ENCODE results near the gene SMC4. TPM values are rescaled to one million over a fixed set of nuclear protein-coding genes. Genes with fewer than 3 reads are reported as not detected.
A peak's percentile ranks its signal among the peaks of the same experiment; 100 is the strongest.

SMC4 gene
- polyA plus RNA-seq, 1 of the 3 experiments (the other 2 are of a cell fraction): 26.1 TPM

GRCh38 chr3:160446522-160447056, 47.1 kb downstream of the SMC4 start:
- no peak for DNase-seq
- no peak overlapping the region for H2AFZ ChIP-seq (ENCODE audit: low read depth)
- H3K27me3 ChIP-seq (ENCODE audit: insufficient read depth): no peaks in the 10 kb centered on the region
- H3K4me1 ChIP-seq (ENCODE audit: control insufficient read depth in 1 of 2, insufficient read depth in 2 of 2, low read depth in 1 of 2, low read length in 1 of 2): peaks cover 10 to 15% of the 10 kb centered on the region in 2 experiments
- no peaks in the 10 kb centered on the region for H3K9me3 ChIP-seq
- TF ChIP-seq ELF1 (IDR thresholded peaks at IDR 0.05): no peak
- no peak for TF ChIP-seq REST (IDR thresholded peaks at IDR 0.05; ENCODE audit: low read depth, low read length)
- TF ChIP-seq JUND (IDR thresholded peaks at IDR 0.05): no peak
- TF ChIP-seq ZBTB33 (IDR thresholded peaks at IDR 0.05; ENCODE audit: borderline replicate concordance, low read depth): no peak
- TF ChIP-seq NRF1 (IDR thresholded peaks at IDR 0.05; ENCODE audit: low read depth, low read length): no peak
- ChIA-PET POLR2A (no interaction called here), CTCF (no interaction called here)
- peaks cover 36% of the 10 kb centered on the region for H3F3A ChIP-seq (replicated peaks; ENCODE audit: insufficient read depth)
- H3K9ac ChIP-seq: no peak overlapping the region; the same call in 1 of the 2 replicates
- peak overlapping the region in 1 of 2 experiments; percentile 96; a peak in 1 of 4 replicates for H3K27ac ChIP-seq (ENCODE audit: low read depth in 2 of 2, low read length in 1 of 2)
- no peaks in the 10 kb centered on the region for H4K20me1 ChIP-seq (ENCODE audit: insufficient read depth)
- H3K36me3 ChIP-seq (replicated peaks in 1 of 2; ENCODE audit: control insufficient read depth in 1 of 2, insufficient read depth in 2 of 2, low read length in 1 of 2): peaks cover 5 to 29% of the 10 kb centered on the region in 2 experiments
- peak overlapping the region; percentile 9 to 71; a peak in 2 of 4 replicates for H3K4me3 ChIP-seq (ENCODE audit: low read depth in 2 of 2, low read length in 1 of 2)
- WGBS (ENCODE audit: low lambda C conversion rate): 97% methylated on average over 12 of the region's 13 CpGs
- H3K9me2 ChIP-seq: no peaks in the 10 kb centered on the region
- H3K4me2 ChIP-seq: peak overlapping the region; percentile 65
- peaks cover 77% of the 10 kb centered on the region for H3K79me2 ChIP-seq (ENCODE audit: insufficient read depth)

- no peak for TF ChIP-seq TEAD4 (IDR thresholded peaks at IDR 0.05; ENCODE audit: borderline replicate concordance, insufficient read depth)
- TF ChIP-seq FOSL2 (IDR thresholded peaks at IDR 0.05; ENCODE audit: borderline replicate concordance, low read depth): peak; percentile 7; the same call in 1 of the 2 replicates
- Histone ChIP-seq H3K4me1 (ENCODE audit: control insufficient read depth in 1 of 2, insufficient read depth in 2 of 2, low read depth in 1 of 2, low read length in 1 of 2) (peaks cover 10 to 19% of the 10 kb centered on the region in 2 experiments), H3K36me3 (replicated peaks in 1 of 2; ENCODE audit: control insufficient read depth in 1 of 2, insufficient read depth in 2 of 2, low read length in 1 of 2) (peaks cover 5 to 22% of the 10 kb centered on the region in 2 experiments), H3K9me2 (no peaks in the 10 kb centered on the region), H3K9me3 (no peaks in the 10 kb centered on the region), H3F3A (replicated peaks; ENCODE audit: insufficient read depth) (peaks cover 35% of the 10 kb centered on the region), H3K9ac (peak overlapping the region; percentile 88; the same call in 1 of the 2 replicates), H2AFZ (ENCODE audit: low read depth) (no peak overlapping the region), H3K79me2 (ENCODE audit: insufficient read depth) (peaks cover 67% of the 10 kb centered on the region), H3K4me3 (ENCODE audit: low read depth in 2 of 2, low read length in 1 of 2) (peak overlapping the region; percentile 71 to 73; a peak in 3 of 4 replicates), H3K27ac (ENCODE audit: low read depth in 2 of 2, low read length in 1 of 2) (peak overlapping the region; percentile 30 to 96; a peak in 3 of 4 replicates), H3K27me3 (ENCODE audit: insufficient read depth) (no peaks in the 10 kb centered on the region), H3K4me2 (peak overlapping the region; percentile 65), H4K20me1 (ENCODE audit: insufficient read depth) (no peaks in the 10 kb centered on the region)
- DNase-seq: no peak
- 15% methylated on average over 3 of the region's 3 CpGs for WGBS (ENCODE audit: low lambda C conversion rate)
- ChIA-PET CTCF (interaction anchor here (1.6 kb wide), 1 partner anchor 10 kb away, joined by 3 read pairs; no protein-coding TSS in a partner anchor), POLR2A (no interaction called here)
These were observed 48.1 kb downstream of the SMC4 start for GRCh38 chr3:160447544-160447943.

Measured in SK-N-SH (cell line).